K562 (cell line): ENCODE measurements around the gene TNF. TPM values are rescaled to one million over a fixed set of nuclear protein-coding genes. Genes with fewer than 3 reads are reported as not detected.
A peak's percentile ranks its signal among the peaks of the same experiment; 100 is the strongest.

Experiments used
- DIDO1 ChIP-seq: fragments of 450-650 bp; IDR thresholded peaks from 2 replicates; pipeline ENCODE4 v1.6.1; 2016; ENCODE audit warnings: low read depth, missing biosample characterization, missing genetic modification characterization
- EHMT2 ChIP-seq: fragments of 450-650 bp; IDR thresholded peaks from 2 replicates; pipeline ENCODE4 v1.6.1; 2018; ENCODE audit warnings: antibody characterized with exemption
- HNRNPLL ChIP-seq: fragments of 200-400 bp; formaldehyde crosslinking; IDR thresholded peaks from 2 replicates; pipeline ENCODE4 v1.6.1; 2017; ENCODE audit warnings: low read length, low read depth, mild to moderate bottlenecking; ENCODE audit not compliant: poor library complexity, severe bottlenecking
- MTA2 ChIP-seq: fragments of 450-650 bp; IDR thresholded peaks from 2 replicates; pipeline ENCODE4 v1.6.1; 2016; ENCODE audit warnings: low read depth
- NR1H2 ChIP-seq: sonication (generic); formaldehyde crosslinking; IDR thresholded peaks from 2 replicates; pipeline ENCODE4 v1.4.0; 2020; ENCODE audit warnings: mild to moderate bottlenecking, missing genetic modification reagents
- RUNX1 ChIP-seq: sonication (generic); IDR thresholded peaks from 2 replicates; pipeline ENCODE4 v1.6.1; 2016; ENCODE audit warnings: antibody characterized with exemption, low read depth
- SNAPC5 ChIP-seq: fragments of 250-450 bp; sonication (Bioruptor Pico); IDR thresholded peaks from 2 replicates; pipeline ENCODE4 v1.8.0; 2021; ENCODE audit warnings: moderate library complexity, mild to moderate bottlenecking, inconsistent platforms
- U2AF1 ChIP-seq: fragments of 200-400 bp; formaldehyde crosslinking; optimal IDR thresholded peaks from 2 replicates; pipeline ENCODE3; 2017; ENCODE audit warnings: mild to moderate bottlenecking, low read depth, low read length, moderate library complexity
- ZBED1 ChIP-seq: IDR thresholded peaks from 2 replicates; pipeline ENCODE4 v1.6.1; 2014
- ZNF143 ChIP-seq: sonication (generic); formaldehyde crosslinking; IDR thresholded peaks from 2 replicates; pipeline ENCODE4 v1.9.0; 2022; ENCODE audit warnings: mild to moderate bottlenecking, missing genetic modification reagents
- ZNF407 ChIP-seq: fragments of 450-650 bp; IDR thresholded peaks from 2 replicates; pipeline ENCODE4 v1.6.1; 2016; ENCODE audit warnings: low read depth
- ZNF76 ChIP-seq: fragments of 250-450 bp; sonication (Bioruptor Pico); IDR thresholded peaks from 2 replicates; pipeline ENCODE4 v1.4.0; 2020; ENCODE audit warnings: mild to moderate bottlenecking, moderate library complexity, borderline replicate concordance
- polyA plus RNA-seq, 8 experiments: library from polyadenylated mRNA; depleted of rRNA in 4 of 8; stranded (reverse) in 5 of 8; unstranded in 3 of 8; fragments of >200 nt; fragmentation: Nextera tagmentation in 2 of 8; fragmentation: Illumina TruSeq in 1 of 8; extraction: Ambion mirVana in 2 of 8; extraction: Trizol in 1 of 8; gene quantifications; 2 replicates each; pipeline versions ENCODE4 v1.2.1 to v1.2.3, GENCODE V29; 2011 to 2014; ENCODE audit warnings: inconsistent platforms in 1 of 8, missing spikeins in 1 of 8
- total RNA-seq, 7 experiments: library from RNA; depleted of rRNA in 6 of 7; stranded (reverse); fragments of >200 nt in 6 of 7; fragmentation: Illumina TruSeq in 2 of 7; extraction: Trizol in 2 of 7; gene quantifications; 2 replicates each; pipeline versions ENCODE4 v1.2.1 to v1.2.3, GENCODE V29; 2011 to 2021; ENCODE audit warnings: low replicate concordance in 1 of 7
- TF ChIP-seq, protein P1 (sequence below), 2 experiments: fragments of 450-650 bp in 1 of 2; sonication (generic) in 1 of 2; formaldehyde crosslinking in 1 of 2; IDR thresholded peaks in 1 of 2; conservative IDR thresholded peaks in 1 of 2; 2 replicates each; pipeline versions ENCODE4 v1.6.1 to v1.8.1; 2016 to 2023; ENCODE audit warnings: mild to moderate bottlenecking in 2 of 2, moderate library complexity in 2 of 2, inconsistent platforms in 1 of 2, missing genetic modification reagents in 1 of 2
- TF ChIP-seq, protein P2 (sequence below): fragments of 250-450 bp; sonication (Bioruptor Pico); IDR thresholded peaks from 2 replicates; pipeline ENCODE4 v1.5.0; 2022; ENCODE audit warnings: mild to moderate bottlenecking

The TNF gene
- total and polyA plus RNA-seq, 9 of the 15 experiments (the other 6 are each of a cell fraction or from before 2014, with no cell fraction given), result 0.08 to 0.40 TPM; not detected in 7

- TF ChIP-seq, protein P1, sequence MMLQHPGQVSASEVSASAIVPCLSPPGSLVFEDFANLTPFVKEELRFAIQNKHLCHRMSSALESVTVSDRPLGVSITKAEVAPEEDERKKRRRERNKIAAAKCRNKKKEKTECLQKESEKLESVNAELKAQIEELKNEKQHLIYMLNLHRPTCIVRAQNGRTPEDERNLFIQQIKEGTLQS (IDR thresholded peaks at IDR 0.05), result peak; percentile 41
- TF ChIP-seq, protein P1 (CRISPR knock-in tag; conservative IDR thresholded peaks at IDR 0.05), result no peak
- TF ChIP-seq ZNF143 (CRISPR knock-in tag) (no peak), RUNX1 (no peak), ZNF76 (CRISPR knock-in tag) (no peak; the same call in 1 of the 2 replicates), EHMT2 (peak; percentile 40; the same call in 1 of the 2 replicates), DIDO1 (peak; percentile 92), SNAPC5 (CRISPR knock-in tag) (no peak), MTA2 (peak; percentile 31), NR1H2 (no peak), HNRNPLL (peak; percentile 95), U2AF1 (no peak), ZBED1 (peak; percentile 63; the same call in 1 of the 2 replicates), ZNF407 (peak; percentile 58; the same call in 1 of the 2 replicates)
- TF ChIP-seq, protein P2, sequence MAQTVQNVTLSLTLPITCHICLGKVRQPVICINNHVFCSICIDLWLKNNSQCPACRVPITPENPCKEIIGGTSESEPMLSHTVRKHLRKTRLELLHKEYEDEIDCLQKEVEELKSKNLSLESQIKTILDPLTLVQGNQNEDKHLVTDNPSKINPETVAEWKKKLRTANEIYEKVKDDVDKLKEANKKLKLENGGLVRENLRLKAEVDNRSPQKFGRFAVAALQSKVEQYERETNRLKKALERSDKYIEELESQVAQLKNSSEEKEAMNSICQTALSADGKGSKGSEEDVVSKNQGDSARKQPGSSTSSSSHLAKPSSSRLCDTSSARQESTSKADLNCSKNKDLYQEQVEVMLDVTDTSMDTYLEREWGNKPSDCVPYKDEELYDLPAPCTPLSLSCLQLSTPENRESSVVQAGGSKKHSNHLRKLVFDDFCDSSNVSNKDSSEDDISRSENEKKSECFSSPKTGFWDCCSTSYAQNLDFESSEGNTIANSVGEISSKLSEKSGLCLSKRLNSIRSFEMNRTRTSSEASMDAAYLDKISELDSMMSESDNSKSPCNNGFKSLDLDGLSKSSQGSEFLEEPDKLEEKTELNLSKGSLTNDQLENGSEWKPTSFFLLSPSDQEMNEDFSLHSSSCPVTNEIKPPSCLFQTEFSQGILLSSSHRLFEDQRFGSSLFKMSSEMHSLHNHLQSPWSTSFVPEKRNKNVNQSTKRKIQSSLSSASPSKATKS (CRISPR knock-in tag), result no peak
Observed at GRCh38 chr6:31546958-31547726, 28.2 kb upstream of the TNF start, which contains the start of gene NFKBIL1 (continued).
